DND-41 (cell line): Measurements from ENCODE around the gene MYO18B.
A peak's percentile ranks its signal among the peaks of the same experiment; 100 is the strongest.

Experiments used
- ATAC-seq: fragments of 200-7000 bp; cut with Tn5 transposase; 3 replicates; pipeline ENCODE4 v1.9.1; 2021; ENCODE audit warnings: low read depth; ENCODE audit not compliant: insufficient read depth
- DNase-seq: peaks from one replicate; pipeline ENCODE4 v3.0.0-alpha.2; 2020
- H2AFZ ChIP-seq: 2 replicates; pipeline ENCODE4 v1.6.0; 2012; ENCODE audit warnings: low read depth, low read length
- H3K27ac ChIP-seq: 2 replicates; pipeline ENCODE4 v1.5.1; 2012; ENCODE audit warnings: low read length, inconsistent platforms
- H3K27me3 ChIP-seq: fragments of 200-600 bp; sonication (generic); 2 replicates; pipeline ENCODE4 v1.6.0; 2012; ENCODE audit warnings: low read length, mild to moderate bottlenecking, inconsistent platforms; ENCODE audit not compliant: insufficient read depth, poor library complexity
- H3K36me3 ChIP-seq: 2 replicates; pipeline ENCODE4 v1.5.1; 2012; ENCODE audit warnings: low read length, inconsistent platforms; ENCODE audit not compliant: insufficient read depth
- H3K4me1 ChIP-seq: 2 replicates; pipeline ENCODE4 v1.5.1; 2012; ENCODE audit warnings: mild to moderate bottlenecking, low read length; ENCODE audit not compliant: insufficient read depth
- H3K4me2 ChIP-seq: 2 replicates; pipeline ENCODE4 v1.6.0; 2012; ENCODE audit warnings: mild to moderate bottlenecking, moderate library complexity, low read length, inconsistent platforms; ENCODE audit not compliant: insufficient read depth
- H3K4me3 ChIP-seq, 2 experiments: fragments of 200-600 bp in 1 of 2; shearing (Covaris generic) in 1 of 2; 2 replicates each; pipeline ENCODE4 v1.5.1; 2012 to 2016; ENCODE audit warnings: inconsistent platforms in 2 of 2, low read length in 2 of 2, mild to moderate bottlenecking in 2 of 2, low read depth in 1 of 2, moderate library complexity in 1 of 2
- H3K79me2 ChIP-seq: 2 replicates; pipeline ENCODE4 v1.6.0; 2012; ENCODE audit warnings: low read length, inconsistent platforms; ENCODE audit not compliant: insufficient read depth
- H3K9ac ChIP-seq: 2 replicates; pipeline ENCODE4 v1.6.0; 2012; ENCODE audit warnings: low read depth, mild to moderate bottlenecking, inconsistent platforms, low read length, moderate library complexity
- H3K9me3 ChIP-seq: 2 replicates; pipeline ENCODE4 v1.5.1; 2012; ENCODE audit warnings: low read length, moderate library complexity, mild to moderate bottlenecking, inconsistent platforms; ENCODE audit not compliant: insufficient read depth, severe bottlenecking
- H4K20me1 ChIP-seq: 2 replicates; pipeline ENCODE4 v1.6.0; 2012; ENCODE audit warnings: low read length; ENCODE audit not compliant: insufficient read depth
- CTCF ChIP-seq: IDR thresholded peaks from 2 replicates; pipeline ENCODE4 v1.5.1; 2012; ENCODE audit warnings: borderline replicate concordance, low read length, moderate library complexity, mild to moderate bottlenecking; ENCODE audit not compliant: poor library complexity, severe bottlenecking; ENCODE audit errors: extremely low read depth
- EZH2 ChIP-seq: IDR thresholded peaks from 3 replicates; pipeline ENCODE4 v1.6.1; 2012; ENCODE audit warnings: borderline replicate concordance, low read depth, mild to moderate bottlenecking, moderate library complexity, low read length, inconsistent platforms; ENCODE audit not compliant: severe bottlenecking

Gene MYO18B

GRCh38 chr22:25895678-25896077, 153.7 kb downstream of the MYO18B start:
- no peak for ATAC-seq
- Histone ChIP-seq H2AFZ (no peak overlapping the region), H3K4me2 (no peak overlapping the region), H3K9ac (no peak overlapping the region), H4K20me1 (no peaks in the 10 kb centered on the region), H3K36me3 (no peaks in the 10 kb centered on the region), H3K4me1 (no peaks in the 10 kb centered on the region), H3K79me2 (no peaks in the 10 kb centered on the region), H3K27me3 (peaks cover 13% of the 10 kb centered on the region), H3K4me3 (no peak overlapping the region), H3K27ac (no peak overlapping the region), H3K9me3 (no peaks in the 10 kb centered on the region)
- DNase-seq, result no peak
- TF ChIP-seq CTCF (no peak), EZH2 (no peak)

GRCh38 chr22:25896098-25896497, 154.1 kb downstream of the MYO18B start:
- no peaks in the 10 kb centered on the region for H4K20me1 ChIP-seq
- no peak overlapping the region for H3K9ac ChIP-seq
- no peak overlapping the region for H3K4me3 ChIP-seq
- no peak overlapping the region for H3K27ac ChIP-seq
- no peaks in the 10 kb centered on the region for H3K79me2 ChIP-seq
- H3K4me2 ChIP-seq, result no peak overlapping the region
- no peaks in the 10 kb centered on the region for H3K36me3 ChIP-seq
- ATAC-seq (no peak), DNase-seq (no peak)
- no peaks in the 10 kb centered on the region for H3K9me3 ChIP-seq
- H3K4me1 ChIP-seq, result no peaks in the 10 kb centered on the region
- H3K27me3 ChIP-seq, result peaks cover 9% of the 10 kb centered on the region
- no peak overlapping the region for H2AFZ ChIP-seq
- TF ChIP-seq EZH2 (no peak), CTCF (no peak)

- Histone ChIP-seq H3K4me1 (no peaks in the 10 kb centered on the region), H3K9ac (no peak overlapping the region), H3K27me3 (peaks cover 6% of the 10 kb centered on the region), H3K4me3 (no peak overlapping the region), H3K9me3 (no peaks in the 10 kb centered on the region), H2AFZ (no peak overlapping the region), H3K79me2 (no peaks in the 10 kb centered on the region), H3K4me2 (no peak overlapping the region), H4K20me1 (no peaks in the 10 kb centered on the region), H3K27ac (no peak overlapping the region), H3K36me3 (no peaks in the 10 kb centered on the region)
- no peak for DNase-seq
- TF ChIP-seq EZH2, result no peak
- no peak for TF ChIP-seq CTCF
- ATAC-seq, result no peak
Observed at GRCh38 chr22:25896592-25896991, 154.6 kb downstream of the MYO18B start.

GRCh38 chr22:25898707-25899365, 156.8 kb downstream of the MYO18B start:
- Histone ChIP-seq H3K27me3 (no peaks in the 10 kb centered on the region), H2AFZ (no peak overlapping the region), H3K4me3 (no peak overlapping the region), H4K20me1 (no peaks in the 10 kb centered on the region), H3K9me3 (no peaks in the 10 kb centered on the region), H3K79me2 (no peaks in the 10 kb centered on the region), H3K4me2 (no peak overlapping the region), H3K4me1 (no peaks in the 10 kb centered on the region), H3K36me3 (no peaks in the 10 kb centered on the region), H3K9ac (no peak overlapping the region), H3K27ac (no peak overlapping the region)
- no peak for DNase-seq
- TF ChIP-seq CTCF (peak; percentile 55), EZH2 (no peak)
- no peak for ATAC-seq
